Measurements from ENCODE around the gene PCDH10. TPM values are rescaled to one million over a fixed set of nuclear protein-coding genes. Genes with fewer than 3 reads are reported as not detected.

Gene PCDH10
- polyA plus RNA-seq, 3 donors from 2014 or later: not detected

DNA sequence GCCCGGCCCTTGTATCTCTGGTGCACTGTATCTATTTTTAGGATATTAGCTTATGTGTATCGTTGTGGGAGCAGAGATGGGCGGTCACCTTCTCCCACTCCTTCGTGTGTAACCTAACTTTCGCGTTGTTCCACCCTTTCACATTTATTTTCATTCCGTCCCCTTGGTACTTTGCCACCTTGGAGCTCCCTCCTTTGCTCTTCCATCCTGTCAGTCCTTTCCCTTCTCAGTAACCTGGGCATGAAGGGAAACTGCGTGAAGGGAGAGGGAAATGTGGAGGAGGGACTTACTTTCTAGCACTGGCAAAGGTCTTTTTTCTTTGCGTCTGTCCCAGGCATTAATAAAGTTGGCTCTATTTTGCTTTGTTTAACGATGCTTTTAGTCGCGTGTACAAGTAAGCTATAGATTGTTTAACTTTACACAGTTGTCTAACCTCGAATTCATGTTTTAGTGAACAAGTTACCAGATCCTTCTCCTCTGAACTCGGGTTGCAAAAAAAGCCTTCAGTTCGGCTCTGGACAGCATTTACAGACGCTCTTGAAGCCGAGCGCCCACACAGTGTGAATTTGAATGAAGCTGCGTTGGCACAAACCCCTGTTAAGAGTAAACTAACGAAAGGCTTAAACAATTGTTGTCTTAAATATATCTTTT is 3.9 kb downstream of the PCDH10 start:
- Mint-ChIP-seq H3K27me3 (ENCODE audit: low read depth in 3 of 3) (peaks cover 14 to 27% (median 21%) of the 10 kb centered on the region in 3 donors), H3K36me3 (peaks cover 4 to 8% (median 5%) of the 10 kb centered on the region in 3 donors), H3K9me3 (peaks cover 5 to 54% (median 23%) of the 10 kb centered on the region in 6 donors), H3K4me3 (peak overlapping the region in 1 of 5 donors; percentile 36), H3K4me1 (peaks cover 3 to 20% of the 10 kb centered on the region in 2 donors), H3K27ac (no peak overlapping the region)
- DNase-seq: no peak

DNA sequence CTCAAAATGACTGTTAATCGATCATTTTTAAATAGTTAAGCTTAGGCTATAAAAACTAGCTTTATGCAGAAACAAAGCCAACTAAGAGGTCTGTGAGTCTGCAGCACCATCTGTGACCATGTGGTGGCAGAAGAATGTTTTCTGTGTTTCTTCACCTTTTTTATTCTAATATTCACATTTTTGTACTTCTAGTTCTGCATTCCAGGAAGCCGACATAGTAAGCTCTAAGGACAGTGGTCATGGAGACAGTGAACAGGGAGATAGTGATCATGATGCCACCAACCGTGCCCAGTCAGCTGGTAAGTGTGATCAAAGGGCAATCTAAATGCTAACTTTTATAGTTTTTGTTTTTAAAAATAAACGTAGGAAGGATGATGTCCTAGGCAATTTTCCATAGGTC is 5.6 kb downstream of the PCDH10 start:
- no peak overlapping the region for H3K4me3 Mint-ChIP-seq
- peaks cover 7 to 19% (median 19%) of the 10 kb centered on the region in 3 donors for H3K27me3 Mint-ChIP-seq (ENCODE audit: low read depth in 3 of 3)
- DNase-seq: no peak
- H3K27ac Mint-ChIP-seq: no peak overlapping the region
- peaks cover 0 to 2% (median 0%) of the 10 kb centered on the region in 3 donors for H3K36me3 Mint-ChIP-seq
- H3K4me1 Mint-ChIP-seq: peaks cover 0 to 6% of the 10 kb centered on the region in 2 donors
- H3K9me3 Mint-ChIP-seq: peaks cover under 1 to 38% (median 11%) of the 10 kb centered on the region in 6 donors

DNA sequence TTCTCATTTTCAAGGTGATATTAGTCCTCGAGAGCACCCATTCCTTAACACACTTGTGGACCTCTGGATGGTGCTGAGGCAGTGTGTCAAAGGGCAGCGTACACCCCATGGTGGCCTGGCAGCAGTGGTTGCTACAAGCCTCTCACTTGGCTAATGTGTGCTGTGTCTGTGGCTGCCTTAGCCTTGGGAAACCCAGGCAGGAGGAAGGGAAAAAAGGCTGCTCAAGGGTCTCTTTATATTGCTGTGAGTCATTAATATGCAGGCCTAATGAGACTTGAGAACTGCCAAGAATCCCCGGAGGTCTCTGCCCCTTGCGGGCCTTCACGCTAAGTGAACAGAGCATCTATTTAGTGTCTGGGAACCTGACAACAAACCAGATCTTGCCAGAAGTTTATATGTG is 7.0 kb downstream of the PCDH10 start:
- peaks cover 0 to 32% (median 8%) of the 10 kb centered on the region in 6 donors for H3K9me3 Mint-ChIP-seq
- H3K36me3 Mint-ChIP-seq: no peaks in the 10 kb centered on the region

DNA sequence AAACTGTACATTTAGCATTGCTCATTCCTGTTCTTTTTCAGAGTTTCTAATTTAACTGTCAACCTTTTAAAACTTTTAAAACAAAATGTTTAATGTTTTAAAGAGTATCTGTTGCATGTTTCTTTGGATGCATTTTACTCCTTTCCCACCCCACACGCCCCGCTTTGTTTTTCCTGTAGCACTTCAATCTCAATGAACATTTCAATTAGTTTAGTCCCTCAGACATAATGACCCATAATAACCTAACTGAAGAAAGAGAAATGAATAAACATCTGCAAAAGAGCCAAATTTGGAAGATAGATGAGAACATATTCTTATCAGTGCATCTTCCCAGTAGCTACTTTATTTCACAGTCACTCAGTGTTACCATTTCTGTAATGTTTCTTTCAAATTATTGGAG is 7.5 kb downstream of the PCDH10 start:
- Mint-ChIP-seq H3K36me3 (no peaks in the 10 kb centered on the region), H3K9me3 (peaks cover 0 to 32% (median 8%) of the 10 kb centered on the region in 6 donors), H3K4me3 (no peak overlapping the region), H3K4me1 (no peaks in the 10 kb centered on the region), H3K27ac (no peak overlapping the region), H3K27me3 (ENCODE audit: low read depth in 3 of 3) (peaks cover 5 to 6% (median 5%) of the 10 kb centered on the region in 3 donors)
- DNase-seq: no peak

More for the DNA sequence above, 7.0 kb downstream of the PCDH10 start:
- Mint-ChIP-seq H3K4me1 (no peaks in the 10 kb centered on the region), H3K27me3 (ENCODE audit: low read depth in 3 of 3) (peaks cover 5 to 10% (median 9%) of the 10 kb centered on the region in 3 donors), H3K27ac (no peak overlapping the region), H3K4me3 (no peak overlapping the region)
- no peak for DNase-seq

DNA sequence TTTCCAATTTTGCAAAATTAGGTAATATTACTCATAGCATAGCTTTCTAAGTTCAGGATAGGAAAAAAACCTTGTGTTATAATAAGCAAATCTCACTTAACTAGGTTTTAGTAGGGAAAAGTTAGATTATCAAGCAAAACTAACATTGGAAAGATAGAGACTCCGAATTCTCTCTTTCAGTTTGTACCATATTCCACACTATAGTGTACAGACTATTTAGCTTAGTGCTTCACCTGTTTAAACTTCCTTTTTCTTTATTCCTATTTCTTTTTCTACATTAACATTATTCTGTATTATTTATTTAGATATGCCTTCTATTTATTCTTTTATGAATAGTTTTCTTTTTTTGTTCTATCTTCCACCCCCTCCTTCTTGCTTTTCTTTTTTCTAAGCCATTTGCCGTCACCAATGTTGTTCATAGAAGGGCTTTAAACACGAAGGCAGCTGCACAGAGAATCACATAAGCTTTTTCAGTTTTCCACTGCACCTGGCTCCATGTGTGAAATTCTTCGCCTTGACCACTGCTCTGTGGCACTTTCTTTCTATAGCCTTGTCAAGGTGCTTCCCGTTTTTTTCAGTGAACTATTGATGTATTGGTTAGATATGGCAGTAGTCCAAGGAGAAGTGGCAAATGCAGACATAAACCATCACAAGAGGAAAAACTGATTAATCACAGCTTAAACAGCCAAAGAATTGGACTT is 8.5 kb downstream of the PCDH10 start:
- no peaks in the 10 kb centered on the region for H3K36me3 Mint-ChIP-seq
- no peak overlapping the region for H3K27ac Mint-ChIP-seq
- peaks cover 3 to 5% (median 5%) of the 10 kb centered on the region in 3 donors for H3K27me3 Mint-ChIP-seq (ENCODE audit: low read depth in 3 of 3)
- H3K9me3 Mint-ChIP-seq: peaks cover 0 to 31% (median 6%) of the 10 kb centered on the region in 6 donors
- no peak for DNase-seq
- H3K4me1 Mint-ChIP-seq: no peaks in the 10 kb centered on the region
- no peak overlapping the region for H3K4me3 Mint-ChIP-seq

DNA sequence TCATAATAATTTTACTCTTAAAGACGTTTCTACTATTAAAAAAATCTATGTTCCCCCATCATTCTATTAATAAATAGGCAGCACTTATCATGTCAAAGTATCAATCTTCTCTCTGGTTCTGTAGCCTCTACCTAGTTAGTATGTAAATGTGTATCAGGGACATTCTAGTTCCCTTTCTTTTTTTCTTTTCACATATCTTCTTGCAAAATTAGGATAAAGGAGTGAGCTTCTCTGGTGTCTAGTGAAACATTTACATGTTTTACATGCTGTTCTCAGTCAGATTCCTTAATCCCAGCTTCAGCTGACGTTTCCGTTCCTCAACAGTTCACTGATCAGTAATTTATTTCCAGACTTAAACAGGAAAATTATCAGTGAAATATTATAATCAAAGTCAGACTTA is 11.8 kb downstream of the PCDH10 start:
- no peak for DNase-seq

DNA sequence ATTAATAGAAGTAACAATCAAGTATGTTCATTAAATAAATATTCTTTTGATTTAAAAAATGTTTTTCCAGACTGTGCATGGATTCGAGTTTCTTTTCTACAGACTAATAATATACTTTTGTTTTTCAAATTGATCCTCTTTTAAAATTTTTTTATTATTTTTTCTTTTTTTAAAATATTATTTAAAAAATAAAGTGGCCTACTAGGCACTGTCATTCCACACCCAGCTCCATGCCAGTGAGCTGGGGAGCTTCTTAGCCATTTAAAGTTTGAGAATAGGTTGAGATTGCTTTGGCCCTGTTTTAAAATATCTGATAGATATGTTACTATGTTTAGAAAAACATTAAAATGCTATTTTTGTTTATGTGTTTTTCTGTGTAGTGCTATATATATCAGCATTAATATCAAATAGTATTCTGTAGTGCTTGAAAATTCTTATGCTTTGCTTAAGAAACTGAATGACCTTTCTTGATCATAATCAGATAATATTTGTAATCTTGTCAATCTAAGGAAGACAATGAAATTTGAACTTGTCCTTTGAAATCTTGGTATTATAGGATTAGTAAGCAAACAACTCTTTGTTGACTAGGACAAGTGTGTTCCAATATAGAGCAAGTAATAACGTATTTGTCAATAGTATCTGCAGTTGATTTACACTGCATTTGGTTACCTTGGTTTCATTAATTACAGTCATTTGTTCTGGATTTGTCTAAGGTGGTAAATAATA is 12.6 kb downstream of the PCDH10 start:
- no peaks in the 10 kb centered on the region for H3K4me1 Mint-ChIP-seq
- no peak overlapping the region for H3K4me3 Mint-ChIP-seq
- H3K27me3 Mint-ChIP-seq (ENCODE audit: low read depth in 3 of 3): peaks cover 0 to 1% (median 0%) of the 10 kb centered on the region in 3 donors
- no peak overlapping the region for H3K27ac Mint-ChIP-seq
- no peaks in the 10 kb centered on the region for H3K36me3 Mint-ChIP-seq
- peaks cover 0 to 3% (median 1%) of the 10 kb centered on the region in 6 donors for H3K9me3 Mint-ChIP-seq
- no peak for DNase-seq

More for the DNA sequence above, 11.8 kb downstream of the PCDH10 start:
- Mint-ChIP-seq H3K9me3 (peaks cover 0 to 9% (median 2%) of the 10 kb centered on the region in 6 donors), H3K4me3 (no peak overlapping the region), H3K4me1 (no peaks in the 10 kb centered on the region), H3K27ac (no peak overlapping the region), H3K36me3 (no peaks in the 10 kb centered on the region), H3K27me3 (ENCODE audit: low read depth in 3 of 3) (peaks cover 0 to 2% (median 0%) of the 10 kb centered on the region in 3 donors)

DNA sequence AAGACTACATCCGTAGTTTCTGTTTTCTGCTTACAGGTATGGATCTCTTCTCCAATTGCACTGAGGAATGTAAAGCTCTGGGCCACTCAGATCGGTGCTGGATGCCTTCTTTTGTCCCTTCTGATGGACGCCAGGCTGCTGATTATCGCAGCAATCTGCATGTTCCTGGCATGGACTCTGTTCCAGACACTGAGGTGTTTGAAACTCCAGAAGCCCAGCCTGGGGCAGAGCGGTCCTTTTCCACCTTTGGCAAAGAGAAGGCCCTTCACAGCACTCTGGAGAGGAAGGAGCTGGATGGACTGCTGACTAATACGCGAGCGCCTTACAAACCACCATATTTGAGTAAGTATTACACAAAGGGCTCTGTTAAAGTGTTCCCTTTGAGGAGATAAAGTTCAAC is 13.8 kb downstream of the PCDH10 start:
- Mint-ChIP-seq H3K27ac (no peak overlapping the region), H3K27me3 (ENCODE audit: low read depth in 3 of 3) (peaks cover 0 to 1% (median 0%) of the 10 kb centered on the region in 3 donors), H3K4me3 (no peak overlapping the region), H3K36me3 (no peaks in the 10 kb centered on the region), H3K4me1 (no peaks in the 10 kb centered on the region), H3K9me3 (peaks cover 0 to 8% (median under 1%) of the 10 kb centered on the region in 6 donors)
- DNase-seq: no peak

DNA sequence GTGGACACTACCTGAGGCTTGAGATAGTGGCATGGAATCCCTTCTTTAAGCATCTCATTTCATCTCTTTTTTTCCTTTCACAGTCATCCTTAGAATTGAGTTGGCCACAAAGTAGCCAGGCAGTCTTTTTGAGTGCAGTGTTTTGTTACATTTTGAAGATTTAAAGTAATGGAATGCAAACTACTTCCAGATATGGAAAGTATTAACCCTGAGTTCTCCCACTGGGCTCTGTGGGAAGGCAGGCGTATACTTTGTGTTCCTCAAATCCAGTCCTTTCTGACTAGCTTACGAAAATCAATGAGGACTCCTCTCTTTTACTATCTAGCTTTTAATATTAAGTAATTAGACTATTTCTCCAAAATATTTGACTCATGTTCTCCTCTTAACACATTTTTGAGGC is 29.9 kb downstream of the PCDH10 start:
- H3K4me1 Mint-ChIP-seq: no peaks in the 10 kb centered on the region
- no peaks in the 10 kb centered on the region for H3K36me3 Mint-ChIP-seq
- no peak overlapping the region for H3K4me3 Mint-ChIP-seq
- H3K27me3 Mint-ChIP-seq (ENCODE audit: low read depth in 3 of 3): no peaks in the 10 kb centered on the region
- H3K27ac Mint-ChIP-seq: no peak overlapping the region
- H3K9me3 Mint-ChIP-seq: peaks cover 2 to 17% (median 7%) of the 10 kb centered on the region in 6 donors
- no peak for DNase-seq

DNA sequence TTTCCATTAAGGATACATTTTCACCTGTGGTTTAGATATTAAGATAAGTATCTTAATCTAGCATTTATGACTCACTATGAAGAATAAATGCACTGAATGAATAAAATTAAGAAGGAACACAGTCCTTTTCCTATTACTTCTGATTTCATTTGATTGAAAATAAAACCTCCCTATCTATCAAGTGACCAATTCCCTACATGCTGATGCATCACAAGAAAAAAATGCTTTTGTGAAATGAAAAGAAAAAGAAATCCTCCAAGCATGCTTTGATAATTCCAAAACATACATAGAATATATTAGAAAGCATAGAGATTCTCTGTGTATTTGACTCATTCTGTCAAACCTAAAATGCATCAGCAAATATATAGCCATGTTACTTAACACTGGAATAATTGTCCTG is 37.1 kb downstream of the PCDH10 start:
- no peaks in the 10 kb centered on the region for H3K27me3 Mint-ChIP-seq (ENCODE audit: low read depth in 3 of 3)
- no peak overlapping the region for H3K4me3 Mint-ChIP-seq
- no peak overlapping the region for H3K27ac Mint-ChIP-seq
- no peak for DNase-seq
- H3K9me3 Mint-ChIP-seq: peaks cover 0 to 18% (median 5%) of the 10 kb centered on the region in 6 donors
- H3K36me3 Mint-ChIP-seq: no peaks in the 10 kb centered on the region
- H3K4me1 Mint-ChIP-seq: no peaks in the 10 kb centered on the region

DNA sequence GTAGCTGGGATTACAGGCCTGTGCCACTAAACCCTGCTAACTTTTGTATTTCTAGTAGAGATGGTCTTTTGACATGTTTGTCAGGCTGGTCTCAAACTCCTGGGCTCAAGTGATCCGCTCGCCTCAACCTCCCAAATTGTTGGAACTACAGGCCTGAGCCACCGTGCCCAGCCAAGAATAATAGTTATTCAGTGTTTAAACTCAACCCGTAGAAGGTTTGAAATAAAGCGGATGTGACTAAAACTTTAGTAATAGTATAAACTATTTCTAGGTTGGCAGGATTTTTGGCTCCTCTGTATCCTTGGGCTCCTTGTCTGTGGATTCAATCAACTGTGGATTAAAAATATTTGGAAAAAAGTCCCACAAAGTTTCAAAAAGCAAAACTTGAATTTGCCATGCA is 37.8 kb downstream of the PCDH10 start:
- Mint-ChIP-seq H3K36me3 (no peaks in the 10 kb centered on the region), H3K27ac (no peak overlapping the region), H3K4me3 (no peak overlapping the region), H3K27me3 (ENCODE audit: low read depth in 3 of 3) (no peaks in the 10 kb centered on the region), H3K9me3 (peaks cover 0 to 17% (median 3%) of the 10 kb centered on the region in 6 donors), H3K4me1 (no peaks in the 10 kb centered on the region)
- no peak for DNase-seq

DNA sequence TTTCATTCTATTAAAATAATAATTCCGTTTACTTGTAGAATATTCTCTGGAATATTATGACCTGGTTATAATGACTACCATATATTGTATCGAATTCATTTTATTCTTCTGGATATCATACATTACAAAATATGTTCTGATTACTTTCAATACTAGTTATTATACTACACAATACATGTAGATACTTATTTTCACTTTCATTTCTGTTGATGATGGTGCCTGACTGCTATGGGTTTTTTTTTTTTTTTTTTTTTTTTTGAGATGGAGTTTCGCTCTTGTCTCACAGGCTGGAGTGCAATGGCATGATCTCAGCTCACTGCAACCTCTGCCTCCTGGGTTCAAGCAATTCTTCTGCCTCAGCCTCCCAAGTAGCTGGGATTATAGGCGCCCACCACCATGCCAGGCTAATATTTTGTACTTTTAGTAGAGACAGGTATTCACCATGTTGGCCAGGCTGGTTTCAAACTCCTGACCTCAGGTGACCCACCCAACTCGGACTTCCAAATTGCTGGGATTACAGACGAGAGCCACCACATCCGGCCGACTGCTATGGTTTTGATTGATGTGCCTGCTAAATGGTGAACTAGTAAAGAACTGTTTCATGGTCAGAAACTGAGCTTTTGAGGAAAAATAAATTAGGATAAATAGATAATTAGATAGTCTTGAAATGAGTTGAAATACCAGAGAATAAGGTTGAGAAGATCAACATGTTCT is 39.5 kb downstream of the PCDH10 start:
- no peaks in the 10 kb centered on the region for H3K4me1 Mint-ChIP-seq
- no peak overlapping the region for H3K4me3 Mint-ChIP-seq
- H3K27me3 Mint-ChIP-seq (ENCODE audit: low read depth in 3 of 3): peaks cover 0 to 1% (median 0%) of the 10 kb centered on the region in 3 donors
- H3K9me3 Mint-ChIP-seq: peaks cover 0 to 24% (median 2%) of the 10 kb centered on the region in 6 donors
- no peak for DNase-seq
- H3K27ac Mint-ChIP-seq: no peak overlapping the region
- no peaks in the 10 kb centered on the region for H3K36me3 Mint-ChIP-seq

DNA sequence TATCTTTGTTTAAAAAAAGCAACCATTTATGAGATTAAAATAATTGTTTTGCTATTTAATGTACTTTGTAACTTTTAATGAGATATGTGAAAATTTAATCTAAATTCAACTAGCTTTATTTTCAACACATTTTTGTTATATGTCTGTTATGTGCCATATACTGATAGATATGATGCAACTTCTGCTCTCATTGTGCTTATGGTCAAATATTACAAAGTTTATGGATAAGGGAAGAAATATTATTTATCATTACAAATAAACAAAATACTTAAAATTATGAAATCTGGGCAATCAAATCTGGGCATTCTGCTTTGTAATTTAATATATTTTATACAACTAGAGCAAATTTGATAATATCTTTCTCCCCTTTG is 40.0 kb downstream of the PCDH10 start:
- Mint-ChIP-seq H3K36me3 (no peaks in the 10 kb centered on the region), H3K4me3 (no peak overlapping the region), H3K27me3 (ENCODE audit: low read depth in 3 of 3) (peaks cover 0 to 1% (median 0%) of the 10 kb centered on the region in 3 donors), H3K4me1 (no peaks in the 10 kb centered on the region), H3K9me3 (peaks cover 0 to 24% (median 2%) of the 10 kb centered on the region in 6 donors), H3K27ac (no peak overlapping the region)
- no peak for DNase-seq
